NK-92 (cell line): Measurements from ENCODE around the gene TLNRD1.

Source experiments
- DNase-seq: peaks from one replicate; lab custom pipeline; 2025; ENCODE audit not compliant: unreplicated experiment; lab: John Stamatoyannopoulos, UW

Gene TLNRD1

DNA sequence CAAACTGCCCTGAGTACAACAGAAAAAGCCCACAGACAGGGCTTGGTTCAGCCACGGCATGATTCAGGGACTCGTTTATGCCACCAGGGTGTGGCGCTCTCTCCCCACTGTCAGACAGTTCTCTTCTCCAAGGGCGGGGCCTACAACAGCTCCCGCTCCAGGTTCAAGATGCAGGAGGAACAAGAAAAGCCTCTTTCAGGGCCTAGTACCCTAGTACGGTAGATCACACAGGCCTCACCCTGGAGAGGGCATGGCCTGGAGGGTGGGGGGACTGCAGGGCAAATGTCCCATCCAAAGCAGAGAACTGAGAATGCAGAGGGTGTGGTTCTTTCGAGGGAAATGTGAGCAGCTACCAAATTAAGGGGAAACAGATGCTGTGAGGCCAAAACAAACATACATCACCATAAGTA, 23.1 kb upstream of the TLNRD1 start:
- no peak for DNase-seq

DNA sequence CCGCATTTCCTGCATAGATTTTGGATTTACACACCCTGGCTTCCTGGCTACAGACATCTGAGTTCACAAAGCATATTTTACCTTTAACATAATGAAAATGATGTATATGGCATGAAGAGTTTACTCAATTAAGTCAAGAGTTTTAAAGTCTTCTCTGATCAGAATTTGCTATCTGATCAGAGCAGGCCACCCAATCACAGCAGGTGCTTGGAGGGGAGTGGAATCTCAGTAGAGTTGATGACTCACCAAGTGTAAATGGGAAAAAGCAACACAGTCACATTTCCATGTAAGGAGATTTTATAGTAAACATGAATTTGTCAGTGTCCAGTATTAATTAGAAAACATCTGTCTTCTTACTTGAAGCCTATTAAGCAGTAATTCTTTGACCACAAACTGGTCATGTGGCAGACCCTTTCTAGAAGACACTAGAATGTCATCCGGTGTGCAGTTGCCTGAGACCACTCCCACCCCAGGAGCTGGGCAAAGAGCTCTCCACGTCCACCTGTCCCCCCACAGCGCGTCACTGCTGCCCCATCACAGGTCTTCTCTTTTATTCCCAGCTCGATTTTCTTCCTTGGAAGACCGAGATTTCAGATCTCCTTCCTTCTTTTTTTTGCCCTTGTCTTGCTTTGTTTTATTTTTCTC, 21.9 kb upstream of the TLNRD1 start:
- DNase-seq: no peak

DNA sequence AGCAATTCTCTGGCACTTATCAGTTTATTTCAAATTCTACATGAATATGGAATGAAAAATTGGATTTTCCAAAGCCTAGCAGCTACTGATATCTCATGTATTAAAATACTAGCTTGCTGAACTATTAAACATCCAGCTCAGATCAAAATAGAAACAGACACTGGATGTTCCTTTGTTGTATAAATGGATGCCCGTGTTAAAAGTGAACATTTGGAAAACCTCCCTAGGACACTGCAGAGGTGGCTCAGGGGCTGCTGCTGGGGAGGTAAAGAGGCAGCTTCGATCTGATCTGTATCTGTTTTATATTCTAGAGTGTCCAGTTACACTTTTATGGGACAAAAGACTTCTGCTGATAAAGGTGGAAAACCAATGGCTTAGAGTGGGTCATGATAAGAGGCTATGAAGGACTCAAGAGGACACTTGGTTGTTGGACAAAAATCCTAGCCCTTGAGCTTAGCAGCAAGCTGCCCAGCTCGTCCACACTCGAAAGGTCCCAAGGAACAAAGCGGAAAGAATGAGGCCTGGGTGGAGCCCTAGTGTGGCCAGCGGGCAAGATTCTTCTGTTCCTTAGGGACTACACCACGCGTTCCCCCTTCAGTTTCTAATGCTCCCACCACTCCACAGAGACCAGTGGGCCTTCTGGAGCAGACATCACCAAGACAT, 21.1 kb upstream of the TLNRD1 start:
- no peak for DNase-seq

DNA sequence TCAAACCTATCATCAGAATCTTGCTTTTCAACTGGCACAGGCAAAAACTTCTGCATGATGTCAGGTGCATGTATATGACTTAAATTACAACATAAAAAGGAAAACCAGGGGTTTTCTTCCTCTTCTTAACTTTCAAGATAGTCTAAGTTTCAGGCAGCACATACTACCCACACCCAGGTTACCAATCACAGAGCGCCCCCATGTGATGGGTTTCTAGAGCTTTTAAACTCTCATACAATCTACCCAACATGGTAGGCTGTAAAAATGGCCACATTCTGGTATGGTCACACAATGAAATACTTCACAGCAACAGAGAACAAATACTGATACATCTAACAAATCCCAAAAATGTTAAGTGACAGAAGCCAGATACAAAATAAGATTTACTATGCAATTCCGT, 18.5 kb upstream of the TLNRD1 start:
- DNase-seq: no peak

DNA sequence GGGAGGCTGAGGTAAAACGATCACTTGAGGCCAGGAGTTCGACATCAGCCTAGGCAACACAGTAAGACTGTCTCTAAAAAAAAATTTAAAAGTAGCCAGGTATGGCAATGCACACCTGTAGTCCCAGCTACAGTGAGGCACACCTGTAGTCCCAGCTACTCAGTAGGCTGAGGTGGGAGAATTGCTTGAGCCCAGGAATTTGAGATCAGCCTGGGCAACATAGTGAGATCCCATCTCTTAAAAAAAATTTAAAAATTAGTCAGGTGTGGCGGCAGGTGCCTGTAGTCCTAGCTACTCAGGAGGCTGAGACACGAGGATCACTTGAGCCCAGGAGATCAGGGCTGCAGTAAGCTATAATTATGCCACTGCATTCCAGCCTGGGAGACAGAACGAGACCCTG, 17.9 kb upstream of the TLNRD1 start:
- no peak for DNase-seq

DNA sequence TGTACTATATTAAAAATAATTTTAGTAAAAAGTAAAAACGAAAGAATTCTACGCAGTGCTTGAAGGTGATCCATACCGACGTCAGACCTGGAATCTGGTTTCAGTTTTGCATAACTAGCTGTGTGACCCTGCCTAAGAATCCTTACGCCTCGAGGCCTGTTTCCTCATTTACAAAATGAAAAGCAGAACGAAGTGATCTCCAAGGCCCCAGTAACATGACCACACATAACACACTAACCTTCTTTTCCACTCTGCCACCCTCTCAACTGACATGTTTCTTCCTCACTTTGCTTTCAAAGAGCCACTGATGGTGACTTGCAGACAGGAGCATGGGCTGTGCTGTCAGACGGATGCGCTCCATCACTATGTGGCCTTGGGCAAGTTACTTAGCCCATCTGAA, 15.9 kb upstream of the TLNRD1 start:
- DNase-seq: no peak

DNA sequence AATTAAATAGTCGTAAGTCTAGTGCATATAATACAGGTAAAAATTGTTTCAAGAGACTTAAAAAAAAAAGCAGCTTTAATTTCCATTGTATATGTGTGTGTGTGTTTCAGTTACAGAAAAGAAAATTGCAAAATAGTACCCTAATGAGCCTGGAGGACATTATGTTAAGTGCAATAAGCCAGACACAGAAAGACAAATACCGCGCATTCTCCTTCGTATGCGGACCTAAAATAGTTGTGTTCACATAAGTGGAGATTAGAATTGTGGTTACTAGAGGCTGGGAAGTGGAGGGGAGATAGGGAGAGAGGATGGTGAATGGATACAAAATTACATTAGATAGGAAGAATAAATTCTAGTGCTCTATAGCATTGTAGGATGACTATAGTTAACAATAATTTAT, 14.7 kb upstream of the TLNRD1 start:
- DNase-seq: no peak

DNA sequence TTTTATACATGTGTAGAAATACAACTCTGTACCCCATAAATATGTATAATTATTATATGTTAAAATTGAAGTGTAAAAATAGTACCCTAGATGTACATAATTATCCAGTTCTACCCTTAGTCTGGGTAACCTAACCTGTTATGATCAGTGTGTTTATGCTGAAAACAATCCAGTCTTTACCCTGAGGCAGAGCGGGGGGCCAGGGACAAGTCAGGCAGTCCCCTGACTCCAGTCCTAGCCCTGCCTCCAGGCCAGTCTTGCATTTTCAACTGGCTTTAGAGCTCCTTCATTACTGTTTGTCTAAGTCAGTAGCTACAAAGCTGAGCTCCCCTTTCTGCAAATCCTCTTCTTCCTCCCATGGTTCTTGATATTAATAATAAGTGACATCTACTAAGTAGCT, 14.2 kb upstream of the TLNRD1 start:
- no peak for DNase-seq

DNA sequence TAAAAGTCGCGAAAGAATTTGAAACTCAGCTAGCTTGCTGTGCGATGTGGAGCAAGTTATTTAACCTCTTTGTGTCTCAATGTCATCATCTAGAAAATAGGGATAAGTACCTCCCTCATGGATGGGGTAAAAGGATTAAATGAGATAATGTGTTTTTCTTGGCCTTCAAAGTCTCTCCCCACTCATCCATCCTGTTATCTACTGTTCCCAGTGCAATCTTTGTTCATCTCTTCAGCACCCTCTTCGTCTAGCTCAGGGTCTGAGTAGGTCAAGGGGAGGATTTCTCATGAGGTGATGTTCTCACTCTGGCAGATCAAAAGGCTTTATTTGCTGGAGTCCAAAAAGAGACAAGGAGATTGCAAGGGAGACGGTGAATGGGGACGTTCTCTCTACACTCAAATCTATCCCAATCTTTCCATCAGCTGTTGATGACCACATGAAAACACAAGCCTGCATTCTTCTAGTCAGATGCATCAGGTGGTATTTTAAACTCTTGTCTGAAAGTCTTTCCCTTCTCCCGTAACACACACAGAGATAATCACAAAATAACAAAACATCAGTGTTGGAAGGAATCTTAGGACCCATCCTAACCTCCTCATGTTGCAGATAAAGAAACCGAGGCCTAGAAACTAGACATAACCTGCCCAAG, 12.5 kb upstream of the TLNRD1 start:
- no peak for DNase-seq

DNA sequence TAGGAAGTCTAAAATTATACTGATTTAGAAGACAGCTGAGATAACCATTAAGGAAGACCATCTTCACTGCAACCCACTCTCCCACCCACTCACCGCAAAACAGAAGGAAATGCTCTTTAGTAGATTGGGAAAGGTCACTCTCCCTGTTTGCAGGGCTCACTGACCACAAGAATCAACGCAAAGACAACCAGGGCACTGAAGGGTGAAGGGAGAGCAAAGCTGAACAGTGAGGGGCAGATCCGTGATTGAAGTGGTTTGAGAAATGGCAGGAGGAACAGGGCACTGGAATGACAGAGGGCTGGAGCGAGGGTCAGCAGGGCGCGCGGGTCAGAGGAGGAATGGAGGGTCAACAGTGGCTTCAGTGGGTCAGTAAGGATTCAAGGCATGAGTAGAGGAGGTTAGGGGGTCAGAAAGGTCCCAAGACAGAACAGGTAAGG, 11.6 kb upstream of the TLNRD1 start:
- no peak for DNase-seq

DNA sequence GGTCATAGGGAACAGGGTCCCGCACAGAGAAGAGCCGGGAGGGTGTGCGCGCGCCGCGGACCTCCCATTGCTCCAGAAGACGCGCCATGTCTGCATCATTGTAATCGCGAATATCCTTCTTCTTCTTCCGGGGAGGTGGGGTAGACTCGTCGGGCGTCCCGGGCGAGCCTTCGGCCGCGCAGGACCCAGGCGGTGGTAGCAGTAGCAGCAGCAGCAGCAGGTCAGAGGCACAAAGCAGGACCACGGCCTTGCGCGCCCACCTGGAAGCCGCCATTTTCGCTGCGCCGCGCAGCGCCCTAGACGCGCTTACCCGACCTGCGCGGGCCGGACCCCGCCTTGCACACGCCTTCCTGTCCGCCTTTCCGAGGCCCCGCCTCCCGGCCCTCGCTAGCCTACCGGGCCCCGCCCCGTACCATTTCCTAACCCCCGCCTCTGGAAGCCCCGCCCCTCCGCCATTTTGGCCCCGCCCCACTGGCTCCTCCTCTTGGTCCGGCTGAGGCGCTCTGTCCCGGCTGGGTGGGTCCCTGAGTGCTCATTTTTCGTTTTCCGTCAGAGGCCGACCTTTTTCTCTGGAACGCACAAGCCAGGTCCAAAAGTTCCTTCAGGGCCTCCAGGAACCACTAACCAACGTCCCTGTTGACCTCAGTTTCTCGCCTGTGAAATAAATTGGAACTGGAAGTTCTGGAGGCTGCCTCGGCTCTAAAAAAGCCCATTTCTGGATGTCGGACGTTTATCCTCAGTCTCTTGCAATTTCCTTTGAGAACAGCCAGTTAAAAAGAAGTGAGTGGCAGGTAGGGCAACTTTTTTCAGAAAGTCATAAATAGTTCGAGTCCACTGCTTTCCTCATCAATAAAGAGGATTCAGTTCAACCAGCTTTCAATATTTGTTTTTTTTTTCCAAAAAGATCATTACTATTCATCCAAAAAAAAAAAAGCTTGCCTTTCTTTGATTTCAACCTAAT, 10.9 kb upstream of the TLNRD1 start, which contains the start of gene MESD:
TSS of gene MESD (minus strand) at position 302 of the 961 bp plus-strand sequence. CDS start at position 274, 28 bp downstream.
- peak; percentile 77 for DNase-seq

DNA sequence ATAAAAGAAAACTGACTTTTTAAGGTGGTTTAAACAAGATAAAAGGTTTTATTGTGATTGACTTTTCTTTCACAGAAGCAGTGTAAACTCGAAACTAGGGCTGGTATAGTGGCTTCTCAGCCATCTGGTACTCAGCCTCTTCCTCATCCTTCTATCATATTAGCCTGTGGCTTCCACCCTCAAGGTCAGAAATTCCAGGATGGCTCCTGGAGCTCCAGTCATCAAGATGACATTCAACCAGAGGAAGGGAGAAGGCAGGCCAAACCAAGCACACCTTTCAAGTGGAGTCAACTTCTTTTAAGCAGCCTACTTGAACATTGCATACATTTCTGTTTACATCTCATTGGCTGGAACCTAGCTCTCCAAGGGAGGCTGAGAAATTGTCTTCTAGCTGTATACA, 9.8 kb upstream of the TLNRD1 start:
- no peak for DNase-seq

DNA sequence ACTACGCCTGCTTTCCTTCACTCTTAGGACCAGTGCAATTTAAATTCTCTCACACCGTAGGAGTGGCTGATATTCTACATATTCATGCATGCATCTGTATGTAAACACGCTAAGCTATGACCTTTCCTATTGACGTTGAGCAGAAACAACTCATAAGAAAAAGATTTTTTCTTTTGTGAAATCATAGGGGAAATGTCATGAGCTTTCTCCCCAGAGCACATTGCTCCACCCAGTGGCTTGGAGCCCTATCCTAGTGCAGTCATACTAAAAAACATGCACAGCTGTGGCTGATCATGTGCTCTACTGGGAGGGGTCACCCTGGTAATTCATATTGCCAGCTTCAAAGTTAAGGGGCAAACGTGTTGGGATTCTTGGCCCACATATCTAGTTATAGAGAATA, 9.3 kb upstream of the TLNRD1 start:
- DNase-seq: no peak

DNA sequence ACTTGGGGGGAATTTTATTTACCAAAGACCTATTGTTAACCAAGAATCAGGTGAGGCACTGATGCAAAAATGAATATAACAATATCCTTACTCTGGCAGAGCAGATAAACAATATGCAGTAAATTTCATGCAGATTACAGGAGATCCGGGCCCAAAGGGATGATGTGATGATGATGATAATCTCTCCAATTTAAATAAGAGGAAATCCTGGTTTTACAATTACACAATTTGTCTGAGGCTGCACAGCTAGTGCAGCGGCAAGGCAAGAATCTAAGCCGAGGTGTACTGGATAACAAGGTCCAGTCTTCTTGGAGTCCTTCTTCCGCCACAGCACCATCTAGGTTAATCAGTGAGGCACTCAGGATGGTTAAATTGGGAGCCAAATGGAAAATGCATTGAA, 8.7 kb upstream of the TLNRD1 start:
- DNase-seq: no peak

DNA sequence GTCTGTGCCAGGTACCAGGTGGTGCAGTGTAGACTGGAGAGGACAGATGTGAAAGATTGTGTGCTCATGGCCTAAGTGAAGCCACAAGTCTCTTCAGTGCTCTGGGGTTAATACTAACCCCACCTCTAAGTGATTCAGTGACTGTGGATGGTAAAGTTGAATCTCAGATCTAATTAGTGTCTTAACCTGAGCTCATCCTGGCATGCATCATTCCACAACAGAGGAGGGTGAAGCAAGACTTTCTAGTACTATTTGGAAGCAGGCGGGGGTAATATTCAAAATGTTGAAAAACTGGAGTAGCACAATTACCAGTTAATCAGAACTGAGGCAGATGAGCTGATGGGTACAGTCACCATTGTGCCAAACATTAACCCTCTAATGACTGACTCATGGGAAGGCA, 8.3 kb upstream of the TLNRD1 start:
- no peak for DNase-seq

DNA sequence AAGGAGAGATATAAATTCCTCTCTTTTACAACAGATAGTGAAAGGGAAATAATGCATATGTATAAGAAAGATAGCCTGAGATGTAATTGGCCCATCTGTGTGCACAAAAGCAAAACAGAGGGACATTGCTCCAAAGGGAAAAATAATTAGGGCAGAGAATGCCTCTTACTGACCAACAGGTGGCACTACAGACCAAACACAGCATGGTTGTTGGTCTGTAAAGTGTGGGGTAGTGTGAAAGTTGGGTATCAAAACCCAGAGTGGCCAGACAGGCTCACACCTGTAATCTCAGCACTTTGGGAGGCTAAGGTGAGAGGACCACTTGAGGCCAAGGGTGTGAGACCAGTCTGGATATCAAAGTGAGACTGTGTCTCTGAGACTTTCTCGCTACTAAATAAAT, 4.5 kb upstream of the TLNRD1 start:
- DNase-seq: no peak

DNA sequence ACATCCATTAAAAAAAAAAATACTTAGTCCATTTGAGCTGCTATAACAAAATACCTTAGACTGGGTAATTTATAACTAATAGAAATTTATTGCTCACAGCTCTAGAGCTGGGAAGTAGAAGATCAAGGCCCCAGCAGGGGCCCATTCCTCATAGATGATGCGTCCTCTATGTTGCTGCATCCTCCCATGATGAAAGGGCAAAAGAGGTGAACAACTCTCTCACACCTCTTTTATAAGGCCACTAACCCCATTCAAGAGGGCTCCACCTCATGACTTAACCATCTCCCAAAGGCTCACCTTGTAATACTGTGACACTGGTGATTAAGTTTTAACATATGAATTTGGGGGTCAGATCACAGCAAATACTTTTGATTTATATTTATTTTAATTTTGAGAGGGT, 3.0 kb upstream of the TLNRD1 start:
- DNase-seq: no peak

DNA sequence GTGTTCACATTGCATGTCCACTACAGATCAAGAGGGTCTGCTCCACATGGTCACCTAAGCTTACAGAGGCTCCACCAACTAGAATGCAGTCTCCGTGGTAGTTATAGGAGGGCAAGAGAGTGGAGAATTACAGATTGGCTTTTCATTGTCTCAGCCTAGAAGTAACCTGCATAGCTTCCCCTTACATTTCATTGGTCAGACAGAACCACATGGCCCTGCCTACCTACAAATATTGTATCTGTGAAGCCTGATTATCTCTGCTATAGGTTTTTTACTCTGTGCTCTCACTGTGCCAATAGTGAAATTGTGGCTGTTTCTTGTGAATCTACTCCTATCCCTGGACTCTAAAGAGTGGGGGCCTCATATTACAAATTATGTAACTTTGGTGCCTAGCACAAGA, 2.5 kb upstream of the TLNRD1 start:
- DNase-seq: no peak

DNA sequence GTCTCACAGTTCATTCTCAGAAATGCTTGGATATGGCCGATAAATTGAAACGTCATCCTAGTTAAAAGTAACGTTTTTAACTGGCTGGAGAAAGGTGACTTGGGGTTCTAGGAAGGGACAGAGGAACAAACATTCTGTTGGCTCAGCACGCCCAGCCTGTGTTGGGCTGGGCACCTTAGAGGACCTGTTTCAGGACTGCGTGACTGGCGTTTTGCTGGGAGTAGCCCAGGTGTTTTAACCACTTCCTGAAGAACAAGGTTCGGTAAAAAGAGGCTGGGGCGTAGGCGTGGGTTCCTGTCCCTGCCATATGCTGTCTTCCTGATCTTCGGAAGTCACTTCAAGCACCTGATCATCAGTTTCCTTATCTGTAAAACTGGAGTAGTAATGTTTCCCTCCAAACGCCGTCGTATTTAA, 1.1 kb upstream of the TLNRD1 start:
- no peak for DNase-seq

DNA sequence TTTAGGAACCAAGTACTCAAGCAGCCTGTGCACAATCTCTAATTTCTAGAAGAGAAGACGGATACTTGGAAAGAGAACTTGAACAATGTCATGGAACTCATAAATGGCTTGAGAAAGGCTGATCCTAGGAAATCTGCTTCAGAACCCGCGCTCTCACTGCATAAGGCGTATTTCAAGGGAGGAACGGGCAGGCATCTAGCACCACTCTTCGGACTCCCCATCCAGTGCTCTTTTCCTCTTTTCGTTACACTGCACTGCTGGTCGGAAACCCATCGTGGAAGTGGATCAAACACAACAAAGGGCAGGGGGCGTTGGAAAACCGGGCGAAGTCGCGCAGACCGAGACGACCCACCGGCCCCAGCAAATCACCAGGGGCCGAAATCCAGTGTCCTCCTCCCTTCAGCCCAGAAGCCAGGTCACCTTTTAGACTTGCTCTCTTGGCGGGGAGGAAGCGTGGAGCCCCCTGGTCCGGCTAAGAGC, 539 bp upstream of the TLNRD1 start:
- no peak for DNase-seq
